ENCODE data around the gene KAT8.

The KAT8 gene

DNA sequence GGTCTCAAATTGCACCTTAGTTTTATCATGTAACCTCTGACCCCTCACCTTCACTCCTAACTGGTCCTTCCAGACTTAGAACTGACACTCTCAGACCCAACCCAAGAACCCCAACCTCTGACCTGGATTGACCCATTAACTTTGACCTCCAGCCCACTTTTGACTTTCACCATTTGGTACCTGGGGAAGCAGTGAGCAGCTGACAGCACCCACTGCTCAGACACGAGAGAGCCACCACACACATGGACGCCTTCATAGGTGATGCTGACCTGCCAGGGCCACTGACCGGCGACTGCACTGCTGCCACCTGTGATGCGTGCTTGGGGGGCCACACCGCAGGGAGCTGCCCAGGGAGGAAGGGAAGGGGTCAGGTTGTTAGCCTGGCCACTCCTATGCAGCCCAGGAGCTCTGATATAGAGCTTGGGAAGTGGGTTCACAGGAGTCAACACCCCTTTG is 15.6 kb downstream of the KAT8 start:
- Histone ChIP-seq H4K20me1 (ENCODE audit: insufficient read depth, low read length) (no peaks in the 10 kb centered on the region), H3K4me2 (ENCODE audit: insufficient read depth, low read length) (no peak overlapping the region), H3K79me2 (ENCODE audit: insufficient read depth, low read length) (no peaks in the 10 kb centered on the region), H3K36me3 (ENCODE audit: insufficient read depth, low read length) (peaks cover 36% of the 10 kb centered on the region), H2AFZ (ENCODE audit: low read depth, low read length) (no peak overlapping the region), H3K9ac (ENCODE audit: low read depth, low read length) (no peak overlapping the region), H3K27ac (ENCODE audit: low read length) (no peak overlapping the region), H3K9me3 (ENCODE audit: insufficient read depth, low read length, severe bottlenecking) (no peaks in the 10 kb centered on the region), H3K27me3 (ENCODE audit: insufficient read depth, low read length, poor library complexity) (no peaks in the 10 kb centered on the region), H3K4me3 (ENCODE audit: low read depth in 1 of 2, low read length in 2 of 2) (no peak overlapping the region), H3K4me1 (ENCODE audit: insufficient read depth, low read length) (no peaks in the 10 kb centered on the region)
- no peak for ATAC-seq (ENCODE audit: insufficient read depth, low read depth)
- DNase-seq = no peak
- TF ChIP-seq, protein P1, sequence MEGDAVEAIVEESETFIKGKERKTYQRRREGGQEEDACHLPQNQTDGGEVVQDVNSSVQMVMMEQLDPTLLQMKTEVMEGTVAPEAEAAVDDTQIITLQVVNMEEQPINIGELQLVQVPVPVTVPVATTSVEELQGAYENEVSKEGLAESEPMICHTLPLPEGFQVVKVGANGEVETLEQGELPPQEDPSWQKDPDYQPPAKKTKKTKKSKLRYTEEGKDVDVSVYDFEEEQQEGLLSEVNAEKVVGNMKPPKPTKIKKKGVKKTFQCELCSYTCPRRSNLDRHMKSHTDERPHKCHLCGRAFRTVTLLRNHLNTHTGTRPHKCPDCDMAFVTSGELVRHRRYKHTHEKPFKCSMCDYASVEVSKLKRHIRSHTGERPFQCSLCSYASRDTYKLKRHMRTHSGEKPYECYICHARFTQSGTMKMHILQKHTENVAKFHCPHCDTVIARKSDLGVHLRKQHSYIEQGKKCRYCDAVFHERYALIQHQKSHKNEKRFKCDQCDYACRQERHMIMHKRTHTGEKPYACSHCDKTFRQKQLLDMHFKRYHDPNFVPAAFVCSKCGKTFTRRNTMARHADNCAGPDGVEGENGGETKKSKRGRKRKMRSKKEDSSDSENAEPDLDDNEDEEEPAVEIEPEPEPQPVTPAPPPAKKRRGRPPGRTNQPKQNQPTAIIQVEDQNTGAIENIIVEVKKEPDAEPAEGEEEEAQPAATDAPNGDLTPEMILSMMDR (IDR thresholded peaks at IDR 0.05; ENCODE audit: borderline replicate concordance, extremely low read depth, low read length, poor library complexity, severe bottlenecking) = no peak
- TF ChIP-seq EZH2 (IDR thresholded peaks at IDR 0.05; ENCODE audit: borderline replicate concordance, low read depth, low read length, severe bottlenecking) = no peak

DNA sequence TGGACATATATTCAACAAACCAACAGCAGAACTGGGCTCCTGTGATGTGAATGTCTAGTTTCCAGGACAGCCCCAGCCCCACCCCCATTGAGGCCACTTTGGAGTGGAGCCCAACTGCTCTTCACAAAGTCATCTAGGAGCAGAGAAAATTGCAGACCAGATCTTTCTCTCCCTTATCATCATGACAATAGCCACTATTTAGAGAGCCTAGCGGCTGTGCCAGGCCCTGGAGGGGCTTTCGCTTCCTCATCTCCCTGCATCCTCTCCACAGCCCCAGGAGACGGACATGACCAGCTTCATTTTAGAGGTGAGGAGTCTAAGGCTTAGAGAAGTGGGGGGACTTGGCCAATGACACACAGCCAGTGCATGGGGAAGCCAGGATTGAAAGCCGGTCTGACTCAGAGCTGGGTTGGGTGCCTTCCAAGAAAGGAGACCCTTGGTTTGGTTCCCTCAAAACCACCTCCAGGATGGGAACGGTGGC is 16.7 kb downstream of the KAT8 start:
- no peak overlapping the region for H3K4me3 ChIP-seq (ENCODE audit: low read depth in 1 of 2, low read length in 2 of 2)
- no peak overlapping the region for H2AFZ ChIP-seq (ENCODE audit: low read depth, low read length)
- no peak for ATAC-seq (ENCODE audit: insufficient read depth, low read depth)
- H3K79me2 ChIP-seq (ENCODE audit: insufficient read depth, low read length) = no peaks in the 10 kb centered on the region
- no peak for DNase-seq
- no peak overlapping the region for H3K9ac ChIP-seq (ENCODE audit: low read depth, low read length)
- H4K20me1 ChIP-seq (ENCODE audit: insufficient read depth, low read length) = no peaks in the 10 kb centered on the region
- H3K9me3 ChIP-seq (ENCODE audit: insufficient read depth, low read length, severe bottlenecking) = no peaks in the 10 kb centered on the region
- H3K4me1 ChIP-seq (ENCODE audit: insufficient read depth, low read length) = no peaks in the 10 kb centered on the region
- TF ChIP-seq EZH2 (IDR thresholded peaks at IDR 0.05; ENCODE audit: borderline replicate concordance, low read depth, low read length, severe bottlenecking) = no peak
- TF ChIP-seq, protein P1 (IDR thresholded peaks at IDR 0.05; ENCODE audit: borderline replicate concordance, extremely low read depth, low read length, poor library complexity, severe bottlenecking) = no peak
- H3K4me2 ChIP-seq (ENCODE audit: insufficient read depth, low read length) = no peak overlapping the region
- no peak overlapping the region for H3K27ac ChIP-seq (ENCODE audit: low read length)
- no peaks in the 10 kb centered on the region for H3K27me3 ChIP-seq (ENCODE audit: insufficient read depth, low read length, poor library complexity)
- H3K36me3 ChIP-seq (ENCODE audit: insufficient read depth, low read length) = peaks cover 30% of the 10 kb centered on the region

DNA sequence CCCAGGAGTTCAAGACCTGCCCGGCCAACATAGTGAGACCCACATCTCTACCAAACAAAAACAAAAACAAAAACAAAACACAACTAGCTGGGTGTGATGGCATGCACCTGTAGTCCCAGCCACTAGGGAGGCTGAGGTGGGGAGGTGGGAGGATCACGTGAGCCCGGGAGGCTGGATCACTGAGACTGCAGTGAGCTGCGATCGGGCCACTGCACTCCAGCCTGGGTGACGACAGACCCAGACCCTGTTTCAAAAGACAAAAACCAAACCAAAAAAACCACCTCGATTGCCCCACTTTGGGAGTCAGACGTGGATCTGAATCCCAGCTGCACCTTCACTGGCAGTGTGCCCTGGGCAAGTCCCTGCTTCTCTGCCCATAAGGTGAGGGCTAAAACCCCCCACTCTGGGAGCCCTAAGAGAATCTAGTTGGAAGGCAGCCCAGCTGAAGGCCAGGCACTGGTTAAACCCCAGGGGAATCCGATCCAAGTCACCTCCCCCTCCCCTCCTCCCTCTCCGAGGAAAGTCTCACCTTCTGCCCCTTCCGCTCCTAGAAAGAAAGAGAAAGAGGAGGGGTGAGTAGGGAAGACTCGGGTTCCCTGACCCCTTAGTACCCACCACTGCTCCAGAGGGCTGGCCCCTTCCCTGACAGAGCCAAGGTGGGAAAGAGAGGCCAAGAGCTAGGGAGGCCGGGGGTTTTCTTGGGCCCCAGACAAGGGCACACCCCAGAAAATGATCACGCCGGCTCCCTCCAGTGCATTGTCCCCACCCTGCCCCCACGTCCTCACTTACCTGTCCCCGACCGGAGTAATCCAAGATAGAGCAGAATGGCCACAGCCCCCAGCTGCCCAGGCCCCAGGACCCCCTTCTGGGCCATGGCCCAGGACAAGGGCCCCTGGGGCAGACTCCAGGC is 17.4 kb downstream of the KAT8 start:
- peaks cover 22% of the 10 kb centered on the region for H3K36me3 ChIP-seq (ENCODE audit: insufficient read depth, low read length)
- H3K27ac ChIP-seq (ENCODE audit: low read length) = no peak overlapping the region
- no peaks in the 10 kb centered on the region for H3K4me1 ChIP-seq (ENCODE audit: insufficient read depth, low read length)
- H3K27me3 ChIP-seq (ENCODE audit: insufficient read depth, low read length, poor library complexity) = no peaks in the 10 kb centered on the region
- no peak for ATAC-seq (ENCODE audit: insufficient read depth, low read depth)
- H3K79me2 ChIP-seq (ENCODE audit: insufficient read depth, low read length) = no peaks in the 10 kb centered on the region
- no peak overlapping the region for H3K4me3 ChIP-seq (ENCODE audit: low read depth in 1 of 2, low read length in 2 of 2)
- H4K20me1 ChIP-seq (ENCODE audit: insufficient read depth, low read length) = no peaks in the 10 kb centered on the region
- H3K9me3 ChIP-seq (ENCODE audit: insufficient read depth, low read length, severe bottlenecking) = no peaks in the 10 kb centered on the region
- H3K9ac ChIP-seq (ENCODE audit: low read depth, low read length) = no peak overlapping the region
- no peak for TF ChIP-seq EZH2 (IDR thresholded peaks at IDR 0.05; ENCODE audit: borderline replicate concordance, low read depth, low read length, severe bottlenecking)
- TF ChIP-seq, protein P1 (IDR thresholded peaks at IDR 0.05; ENCODE audit: borderline replicate concordance, extremely low read depth, low read length, poor library complexity, severe bottlenecking) = no peak
- H2AFZ ChIP-seq (ENCODE audit: low read depth, low read length) = no peak overlapping the region
- no peak for DNase-seq
- no peak overlapping the region for H3K4me2 ChIP-seq (ENCODE audit: insufficient read depth, low read length)
